Measurements from ENCODE around the gene PNKD.

PNKD gene

GRCh38 chr2:218395826-218396687 lies 125.7 kb downstream of the PNKD start:
- peak overlapping the region; percentile 83 for H3K9ac ChIP-seq (ENCODE audit: low read length)
- peak overlapping the region; percentile 80 for H3K4me3 ChIP-seq (ENCODE audit: low read depth, low read length)
- H3K27ac ChIP-seq (ENCODE audit: low read depth, low read length), result peak overlapping the region; percentile 90
- H3K4me1 ChIP-seq (ENCODE audit: control insufficient read depth, insufficient read depth, low read length), result peaks cover 35% of the 10 kb centered on the region
- H3K9me3 ChIP-seq (ENCODE audit: control insufficient read depth, insufficient read depth, low read depth, low read length), result no peaks in the 10 kb centered on the region
- H3K36me3 ChIP-seq (ENCODE audit: control insufficient read depth, insufficient read depth, low read length), result no peaks in the 10 kb centered on the region
- H3K27me3 ChIP-seq (ENCODE audit: control insufficient read depth, insufficient read depth, low read length), result peaks cover 34% of the 10 kb centered on the region
